ENCODE data around the gene EPB41L4B. TPM values are rescaled to one million over a fixed set of nuclear protein-coding genes. Genes with fewer than 3 reads are reported as not detected.

Gene EPB41L4B
- total RNA-seq, 4 donors from 2014 or later, result under 0.01 to 3.9 (median 1.5) TPM

DNA sequence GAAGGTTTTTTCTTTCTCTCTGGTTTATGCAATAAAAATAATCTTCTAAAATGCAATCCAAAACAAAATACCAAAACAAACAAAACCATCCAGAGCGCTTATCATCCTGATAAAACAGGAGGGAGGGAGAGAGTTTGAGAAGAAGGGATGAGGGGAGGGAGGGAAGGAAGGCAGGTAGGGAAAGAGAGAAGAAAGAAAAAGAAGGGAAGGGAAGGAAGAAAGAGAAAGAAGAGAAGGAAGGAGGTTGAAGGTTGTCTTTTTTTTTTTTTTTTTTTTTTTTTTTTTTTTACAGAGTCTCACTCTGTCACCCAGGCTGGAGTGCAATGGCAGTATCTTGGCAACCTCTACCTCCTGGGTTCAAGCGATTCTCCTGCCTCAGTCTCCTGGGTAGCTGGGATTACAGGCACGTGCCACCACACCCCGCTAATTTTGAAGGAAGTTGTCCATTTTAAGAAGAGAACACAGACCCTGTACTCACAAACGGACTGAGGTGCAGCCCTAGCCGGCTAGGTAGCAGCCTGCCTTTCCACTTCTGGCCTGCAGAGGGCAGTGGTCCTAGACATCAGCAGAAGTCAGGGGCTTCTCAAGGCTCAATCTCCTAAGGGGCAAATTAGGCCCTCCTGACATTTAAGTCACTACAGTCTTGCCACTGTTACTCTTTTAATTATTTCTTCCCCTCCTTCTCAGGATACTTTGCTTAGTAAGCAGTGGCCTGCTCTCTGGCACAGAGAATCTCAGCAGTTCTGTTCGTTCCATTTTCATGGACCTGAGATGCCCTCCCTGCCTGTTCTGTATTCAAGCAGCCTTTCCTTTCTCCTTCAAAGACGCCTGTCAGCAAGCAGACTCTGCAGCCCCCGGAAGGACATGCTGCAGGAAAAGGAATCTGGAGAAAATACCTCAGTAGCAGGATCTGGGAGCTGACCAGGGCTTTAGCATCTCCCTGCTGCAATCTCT is 76.4 kb downstream of the EPB41L4B start:
- Histone ChIP-seq H3K27ac (no peak overlapping the region), H3K9me3 (no peaks in the 10 kb centered on the region), H3K36me3 (no peaks in the 10 kb centered on the region), H3K4me3 (no peak overlapping the region), H3K27me3 (no peaks in the 10 kb centered on the region), H3K4me1 (no peaks in the 10 kb centered on the region)
- intact Hi-C loops (cut with DNase I; ENCODE audit: low total_unique reads), result loop anchor here (5.0 kb wide), 1 partner anchor 78 kb away; the partner anchor contains the start of gene EPB41L4B
- no peak for TF ChIP-seq POLR2A (IDR thresholded peaks at IDR 0.05)
- TF ChIP-seq, protein P1, sequence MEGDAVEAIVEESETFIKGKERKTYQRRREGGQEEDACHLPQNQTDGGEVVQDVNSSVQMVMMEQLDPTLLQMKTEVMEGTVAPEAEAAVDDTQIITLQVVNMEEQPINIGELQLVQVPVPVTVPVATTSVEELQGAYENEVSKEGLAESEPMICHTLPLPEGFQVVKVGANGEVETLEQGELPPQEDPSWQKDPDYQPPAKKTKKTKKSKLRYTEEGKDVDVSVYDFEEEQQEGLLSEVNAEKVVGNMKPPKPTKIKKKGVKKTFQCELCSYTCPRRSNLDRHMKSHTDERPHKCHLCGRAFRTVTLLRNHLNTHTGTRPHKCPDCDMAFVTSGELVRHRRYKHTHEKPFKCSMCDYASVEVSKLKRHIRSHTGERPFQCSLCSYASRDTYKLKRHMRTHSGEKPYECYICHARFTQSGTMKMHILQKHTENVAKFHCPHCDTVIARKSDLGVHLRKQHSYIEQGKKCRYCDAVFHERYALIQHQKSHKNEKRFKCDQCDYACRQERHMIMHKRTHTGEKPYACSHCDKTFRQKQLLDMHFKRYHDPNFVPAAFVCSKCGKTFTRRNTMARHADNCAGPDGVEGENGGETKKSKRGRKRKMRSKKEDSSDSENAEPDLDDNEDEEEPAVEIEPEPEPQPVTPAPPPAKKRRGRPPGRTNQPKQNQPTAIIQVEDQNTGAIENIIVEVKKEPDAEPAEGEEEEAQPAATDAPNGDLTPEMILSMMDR (IDR thresholded peaks at IDR 0.05), result peak; percentile 67 to 81 (median 74)
- DNase-seq, result peak; percentile 46 to 56

DNA sequence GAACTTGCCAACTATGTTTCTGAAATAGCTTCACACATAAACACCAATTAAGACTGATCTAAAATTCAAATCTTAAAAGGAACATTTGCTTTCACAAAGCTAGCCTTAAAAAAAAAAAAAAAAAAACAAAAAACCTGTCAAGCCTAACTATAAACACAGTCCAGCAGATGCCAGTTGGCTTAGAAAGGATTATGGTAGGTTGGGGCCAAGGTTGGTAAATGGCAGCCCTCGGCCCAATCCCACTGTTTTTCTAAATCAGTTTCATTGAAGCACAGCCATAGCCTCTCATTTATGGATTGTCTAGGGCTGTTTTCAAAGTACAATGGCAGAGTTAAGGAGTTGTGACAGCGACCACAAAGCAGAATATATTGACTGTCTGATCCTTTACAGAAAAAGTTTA is 78.1 kb downstream of the EPB41L4B start:
- TF ChIP-seq, protein P1 (IDR thresholded peaks at IDR 0.05), result no peak
- DNase-seq, result no peak
- H3K27ac ChIP-seq, result no peak overlapping the region

DNA sequence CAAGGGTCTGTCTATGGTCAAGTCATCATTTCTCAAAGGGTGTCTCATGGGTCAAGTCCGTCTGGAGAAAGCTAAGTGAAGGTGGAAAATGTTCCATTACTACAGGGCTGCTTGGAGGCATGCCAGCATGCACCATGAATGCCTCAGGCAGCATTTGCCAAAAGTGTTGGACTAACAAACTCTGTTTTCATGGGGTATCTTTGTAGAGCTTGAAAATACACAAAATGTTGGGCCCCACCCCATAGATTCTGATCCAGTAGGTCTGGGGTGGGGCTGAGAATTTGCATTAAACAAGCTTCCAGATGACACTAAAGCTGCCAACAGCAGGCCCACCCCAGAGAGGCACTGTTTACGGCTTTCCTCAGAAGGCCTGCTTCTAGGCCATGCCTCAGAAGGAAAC is 78.8 kb downstream of the EPB41L4B start:
- Histone ChIP-seq H3K4me3 (no peak overlapping the region), H3K27me3 (no peaks in the 10 kb centered on the region), H3K27ac (no peak overlapping the region), H3K36me3 (no peaks in the 10 kb centered on the region), H3K4me1 (no peaks in the 10 kb centered on the region), H3K9me3 (no peaks in the 10 kb centered on the region)
- intact Hi-C loops (cut with DNase I; ENCODE audit: low total_unique reads), result no loop called here
- DNase-seq, result no peak
- no peak for TF ChIP-seq POLR2A (IDR thresholded peaks at IDR 0.05)
- TF ChIP-seq, protein P1 (IDR thresholded peaks at IDR 0.05), result no peak

More for the DNA sequence above, 78.1 kb downstream of the EPB41L4B start:
- H3K27me3 ChIP-seq, result no peaks in the 10 kb centered on the region
- no peak overlapping the region for H3K4me3 ChIP-seq
- H3K9me3 ChIP-seq, result no peaks in the 10 kb centered on the region
- intact Hi-C loops (cut with DNase I; ENCODE audit: low total_unique reads), result no loop called here
- no peaks in the 10 kb centered on the region for H3K36me3 ChIP-seq
- no peaks in the 10 kb centered on the region for H3K4me1 ChIP-seq

DNA sequence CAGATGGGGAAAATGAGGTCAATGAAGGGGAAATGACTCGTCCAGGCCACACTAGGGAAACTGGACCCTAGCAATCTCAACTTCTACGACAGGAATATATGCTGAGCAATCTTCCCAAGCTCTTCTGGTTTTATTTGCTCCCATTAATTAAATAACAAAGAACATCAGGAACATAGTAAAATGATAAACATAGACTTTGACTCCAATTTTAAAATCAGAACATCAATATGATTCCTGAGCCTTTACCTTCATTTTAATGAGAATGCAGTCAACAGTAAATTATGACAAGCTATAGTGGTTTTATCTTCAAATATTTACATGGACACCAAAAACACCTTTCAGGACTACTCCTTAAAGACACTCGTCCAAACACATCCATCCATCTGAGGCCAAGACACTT is 79.7 kb downstream of the EPB41L4B start:
- no peak overlapping the region for H3K4me3 ChIP-seq

DNA sequence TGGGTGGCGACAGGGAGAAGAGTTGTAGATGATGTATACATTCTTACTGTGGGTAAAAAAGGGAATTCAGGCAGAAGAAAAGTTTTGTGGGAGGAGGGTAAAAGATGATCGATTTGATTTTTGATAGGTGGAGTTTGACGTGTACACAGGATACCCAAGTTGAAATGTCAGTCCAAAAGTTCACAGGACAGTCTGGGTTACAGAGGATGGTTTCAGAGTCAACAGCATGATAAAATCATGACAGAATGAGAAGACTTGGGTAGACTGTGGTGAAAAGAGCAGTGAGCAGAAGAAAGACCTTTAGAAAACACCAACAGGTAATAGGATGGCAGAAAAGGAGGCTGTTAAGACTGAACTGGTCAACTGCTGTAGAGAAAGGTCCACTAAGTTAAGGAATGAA is 81.6 kb downstream of the EPB41L4B start:
- H3K4me3 ChIP-seq, result no peak overlapping the region
- no peak overlapping the region for H3K27ac ChIP-seq
- H3K27me3 ChIP-seq, result no peaks in the 10 kb centered on the region
- no peaks in the 10 kb centered on the region for H3K4me1 ChIP-seq
- DNase-seq, result no peak
- TF ChIP-seq, protein P1 (IDR thresholded peaks at IDR 0.05), result no peak
- TF ChIP-seq POLR2A (IDR thresholded peaks at IDR 0.05), result no peak
- intact Hi-C loops (cut with DNase I; ENCODE audit: low total_unique reads), result no loop called here
- H3K9me3 ChIP-seq, result no peaks in the 10 kb centered on the region
- no peaks in the 10 kb centered on the region for H3K36me3 ChIP-seq

More for the DNA sequence above, 79.7 kb downstream of the EPB41L4B start:
- TF ChIP-seq, protein P1 (IDR thresholded peaks at IDR 0.05), result no peak
- no peak for TF ChIP-seq POLR2A (IDR thresholded peaks at IDR 0.05)
- Histone ChIP-seq H3K27ac (no peak overlapping the region), H3K27me3 (no peaks in the 10 kb centered on the region), H3K36me3 (no peaks in the 10 kb centered on the region), H3K9me3 (no peaks in the 10 kb centered on the region), H3K4me1 (no peaks in the 10 kb centered on the region)
- DNase-seq, result no peak
- intact Hi-C loops (cut with DNase I; ENCODE audit: low total_unique reads), result no loop called here
